HepG2 (cell line): ENCODE results near the gene STK17A. TPM values are rescaled to one million over a fixed set of nuclear protein-coding genes. Genes with fewer than 3 reads are reported as not detected.

Experiments
- ELF3 ChIP-seq: IDR thresholded peaks from 2 replicates; pipeline ENCODE4 v1.6.1; 2016; ENCODE audit warnings: missing genetic modification reagents, missing compliant biosample characterization
- FOSL2 ChIP-seq: sonication (generic); formaldehyde crosslinking; IDR thresholded peaks from 2 replicates; pipeline ENCODE4 v1.4.0; 2020; ENCODE audit warnings: missing genetic modification reagents
- GLMP ChIP-seq: sonication (generic); formaldehyde crosslinking; IDR thresholded peaks from 2 replicates; pipeline ENCODE4 v1.9.0; 2021; ENCODE audit warnings: missing genetic modification reagents, mild to moderate bottlenecking, borderline replicate concordance
- HMGXB4 ChIP-seq, 2 experiments: sonication (generic) in 1 of 2; formaldehyde crosslinking in 1 of 2; IDR thresholded peaks; 2 replicates each; pipeline versions ENCODE4 v1.4.0 to v1.6.1; 2018 to 2020; ENCODE audit warnings: missing genetic modification reagents in 2 of 2, borderline replicate concordance in 1 of 2, low read depth in 1 of 2, mild to moderate bottlenecking in 1 of 2, missing biosample characterization in 1 of 2
- IKZF5 ChIP-seq: IDR thresholded peaks from 2 replicates; pipeline ENCODE4 v1.6.1; 2018; ENCODE audit warnings: missing genetic modification reagents, mild to moderate bottlenecking, missing compliant biosample characterization
- KDM1A ChIP-seq: IDR thresholded peaks from 2 replicates; pipeline ENCODE4 v1.6.1; 2016; ENCODE audit warnings: missing compliant biosample characterization
- MEF2D ChIP-seq: sonication (generic); formaldehyde crosslinking; IDR thresholded peaks from 2 replicates; pipeline ENCODE4 v1.5.1; 2020; ENCODE audit warnings: mild to moderate bottlenecking, missing genetic modification reagents
- MIXL1 ChIP-seq: IDR thresholded peaks from 2 replicates; pipeline ENCODE4 v1.6.1; 2016
- NFE2L2 ChIP-seq: fragments of 150-350 bp; IDR thresholded peaks from 2 replicates; pipeline ENCODE4 v1.6.1; 2014; ENCODE audit warnings: low read length
- PHB2 ChIP-seq: fragments of 450-650 bp; IDR thresholded peaks from 2 replicates; pipeline ENCODE4 v1.6.1; 2018; ENCODE audit not compliant: partially characterized antibody
- PHF20 ChIP-seq: sonication (generic); formaldehyde crosslinking; IDR thresholded peaks from 2 replicates; pipeline ENCODE4 v1.5.0; 2020; ENCODE audit warnings: mild to moderate bottlenecking, missing genetic modification reagents
- RBM22 ChIP-seq: fragments of 200-400 bp; formaldehyde crosslinking; optimal IDR thresholded peaks from 2 replicates; pipeline ENCODE3; 2017; ENCODE audit warnings: mild to moderate bottlenecking, low read length, moderate library complexity
- SIX1 ChIP-seq: sonication (generic); formaldehyde crosslinking; IDR thresholded peaks from 2 replicates; pipeline ENCODE4 v1.4.0; 2020; ENCODE audit warnings: missing genetic modification reagents, borderline replicate concordance
- TRAFD1 ChIP-seq: sonication (generic); formaldehyde crosslinking; IDR thresholded peaks from 2 replicates; pipeline ENCODE4 v1.5.1; 2020; ENCODE audit warnings: missing genetic modification reagents, mild to moderate bottlenecking, borderline replicate concordance
- ZBTB43 ChIP-seq: sonication (generic); formaldehyde crosslinking; conservative IDR thresholded peaks from 2 replicates; pipeline ENCODE4 v1.4.0; 2020; ENCODE audit warnings: missing genetic modification reagents
- ZNF138 ChIP-seq: sonication (generic); formaldehyde crosslinking; IDR thresholded peaks from 2 replicates; pipeline ENCODE4 v1.5.0; 2020; ENCODE audit warnings: mild to moderate bottlenecking, low read depth, missing genetic modification reagents
- ZNF18 ChIP-seq: sonication (generic); formaldehyde crosslinking; IDR thresholded peaks from 2 replicates; pipeline ENCODE4 v1.8.0; 2022; ENCODE audit warnings: mild to moderate bottlenecking, missing genetic modification reagents; ENCODE audit not compliant: insufficient replicate concordance
- ZNF30 ChIP-seq: sonication (generic); formaldehyde crosslinking; IDR thresholded peaks from 2 replicates; pipeline ENCODE4 v1.5.0; 2020; ENCODE audit warnings: mild to moderate bottlenecking, missing genetic modification reagents
- ZNF598 ChIP-seq: sonication (generic); formaldehyde crosslinking; IDR thresholded peaks from 2 replicates; pipeline ENCODE4 v1.5.1; 2020; ENCODE audit warnings: mild to moderate bottlenecking, missing genetic modification reagents, borderline replicate concordance
- ZNF713 ChIP-seq: sonication (generic); formaldehyde crosslinking; IDR thresholded peaks from 2 replicates; pipeline ENCODE4 v1.4.0; 2020; ENCODE audit warnings: mild to moderate bottlenecking, missing genetic modification reagents
- ZNF792 ChIP-seq: IDR thresholded peaks from 2 replicates; pipeline ENCODE4 v1.6.1; 2016
- polyA plus RNA-seq, 8 experiments: library from polyadenylated mRNA; depleted of rRNA in 3 of 8; stranded (reverse) in 7 of 8; unstranded in 1 of 8; fragments of >200 nt; fragmentation: Illumina TruSeq in 4 of 8; extraction: Trizol in 4 of 8; gene quantifications; 2 replicates each; pipeline versions ENCODE4 v1.2.1 to v1.2.3, GENCODE V29; 2011 to 2016; ENCODE audit warnings: low read depth in 4 of 8, missing spikeins in 1 of 8, mixed read lengths in 1 of 8; ENCODE audit not compliant: insufficient read depth in 1 of 8
- total RNA-seq, 5 experiments: library from RNA; depleted of rRNA; stranded (reverse); fragments of >200 nt; fragmentation: Illumina TruSeq; extraction: Trizol; gene quantifications; 2 replicates each; pipeline ENCODE4 v1.2.3, GENCODE V29; 2016; ENCODE audit warnings: low read depth in 1 of 5

Gene STK17A
- total and polyA plus RNA-seq, 2 of the 13 experiments (the other 11 are each of a cell fraction or from before 2014, with no cell fraction given) = 18.6 to 24.3 TPM

- no peak for TF ChIP-seq TRAFD1 (CRISPR knock-in tag)
- TF ChIP-seq ZNF30 = no peak
- peak; percentile 72 for TF ChIP-seq ELF3 (CRISPR knock-in tag)
- TF ChIP-seq NFE2L2 = peak; percentile 96
- peak; percentile 76; the same call in 1 of the 2 replicates for TF ChIP-seq MIXL1 (CRISPR knock-in tag)
- no peak for TF ChIP-seq ZNF598
- no peak for TF ChIP-seq ZNF713
- TF ChIP-seq IKZF5 (CRISPR knock-in tag) = no peak; the same call in 1 of the 2 replicates
- no peak for TF ChIP-seq PHF20
- TF ChIP-seq GLMP (CRISPR knock-in tag) = no peak
- TF ChIP-seq KDM1A (CRISPR knock-in tag) = no peak
- no peak for TF ChIP-seq ZNF792 (CRISPR knock-in tag)
- TF ChIP-seq RBM22 = no peak
- TF ChIP-seq ZNF138 (CRISPR knock-in tag) = no peak
- no peak for TF ChIP-seq ZBTB43 (CRISPR knock-in tag)
- TF ChIP-seq SIX1 (CRISPR knock-in tag) = no peak
- TF ChIP-seq ZNF18 (CRISPR knock-in tag) = no peak
- peak; percentile 91 for TF ChIP-seq FOSL2 (CRISPR knock-in tag)
- TF ChIP-seq MEF2D = 0 out of 2 replicates have a peak, but pooled peaks have one; percentile 31
- no peak for TF ChIP-seq PHB2
- TF ChIP-seq HMGXB4 (CRISPR knock-in tag; IDR thresholded peaks at IDR 0.05; ENCODE audit: borderline replicate concordance in 1 of 2, low read depth in 1 of 2) = peak in 1 of 2 experiments; percentile 8; a peak in 1 of 4 replicates
Observed at GRCh38 chr7:43674559-43675436, 91.9 kb downstream of the STK17A start (continued).
